ENCODE measurements around the gene PDE4D. TPM values are rescaled to one million over a fixed set of nuclear protein-coding genes. Genes with fewer than 3 reads are reported as not detected.

The PDE4D gene
- polyA plus RNA-seq, 1 donor (not counting 4 experiments of a cell fraction or from before 2014, with no cell fraction given), result 3.6 TPM

DNA sequence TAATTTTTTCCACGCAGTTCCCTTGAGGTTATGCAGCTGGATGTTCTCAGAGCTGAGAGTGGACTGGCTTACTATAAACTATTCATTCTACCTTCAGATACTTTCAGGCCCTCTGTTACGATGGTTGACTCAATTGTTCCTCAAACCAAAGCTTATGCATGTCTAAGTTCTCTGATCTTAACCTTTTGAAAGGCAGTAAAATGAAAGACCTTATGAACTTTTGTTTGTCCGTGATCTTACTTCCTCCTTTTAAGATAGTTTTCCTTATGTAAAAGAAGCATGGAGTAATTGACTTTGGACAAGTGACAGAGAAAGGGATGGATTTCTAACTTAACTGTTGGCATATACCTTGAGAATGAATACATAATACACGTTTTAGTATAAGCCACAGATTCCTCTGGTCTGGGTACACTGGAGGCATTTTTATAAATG lies 575.7 kb downstream of the PDE4D start:
- Histone ChIP-seq H3K79me2 (ENCODE audit: control insufficient read depth, insufficient read depth, low read length) (no peaks in the 10 kb centered on the region), H2AFZ (ENCODE audit: control insufficient read depth, low read length) (peak overlapping the region; percentile 3), H3K27ac (ENCODE audit: control insufficient read depth, insufficient read depth, low read length) (no peak overlapping the region), H3K27me3 (ENCODE audit: control insufficient read depth, extremely low read depth, insufficient read depth, low read length) (no peaks in the 10 kb centered on the region), H3K4me2 (ENCODE audit: control insufficient read depth, extremely low read depth, insufficient read depth, low read depth, low read length) (peak overlapping the region; percentile 52), H3K4me1 (ENCODE audit: control insufficient read depth, extremely low read depth, insufficient read depth, low read length) (peaks cover 8% of the 10 kb centered on the region), H4K20me1 (ENCODE audit: control insufficient read depth, extremely low read depth, insufficient read depth, low read length) (no peaks in the 10 kb centered on the region), H3K36me3 (ENCODE audit: control insufficient read depth in 2 of 2, extremely low read depth in 1 of 2, insufficient read depth in 2 of 2, low read length in 2 of 2) (no peaks in the 10 kb centered on the region), H3K9ac (ENCODE audit: control insufficient read depth, extremely low read depth, insufficient read depth, low read length) (no peak overlapping the region), H3K4me3 (ENCODE audit: control insufficient read depth in 2 of 3, extremely low read depth in 1 of 3, insufficient read depth in 2 of 3, low read depth in 1 of 3, low read length in 3 of 3) (no peak overlapping the region), H3K9me1 (ENCODE audit: control insufficient read depth, extremely low read depth, insufficient read depth, low read length) (no peaks in the 10 kb centered on the region), H3K9me3 (ENCODE audit: control insufficient read depth, low read depth, low read length) (no peaks in the 10 kb centered on the region)
- dilution Hi-C loops (cut with MboI; ENCODE audit: extremely low pct_ligation_motif_present, low sequenced_read_pairs), result no loop called here
- DNase-seq (ENCODE audit: low read depth, low spot score) (no peak), FAIRE-seq (peak; percentile 64)
- TF ChIP-seq CTCF (optimal IDR thresholded peaks at IDR 0.05 in 1 of 3, IDR thresholded peaks at IDR 0.05 in 1 of 3, conservative IDR thresholded peaks at IDR 0.05 in 1 of 3; ENCODE audit: extremely low read depth in 1 of 3, insufficient read depth in 2 of 3, low read length in 3 of 3) (no peak), EZH2 (IDR thresholded peaks at IDR 0.05; ENCODE audit: low read length) (no peak)

DNA sequence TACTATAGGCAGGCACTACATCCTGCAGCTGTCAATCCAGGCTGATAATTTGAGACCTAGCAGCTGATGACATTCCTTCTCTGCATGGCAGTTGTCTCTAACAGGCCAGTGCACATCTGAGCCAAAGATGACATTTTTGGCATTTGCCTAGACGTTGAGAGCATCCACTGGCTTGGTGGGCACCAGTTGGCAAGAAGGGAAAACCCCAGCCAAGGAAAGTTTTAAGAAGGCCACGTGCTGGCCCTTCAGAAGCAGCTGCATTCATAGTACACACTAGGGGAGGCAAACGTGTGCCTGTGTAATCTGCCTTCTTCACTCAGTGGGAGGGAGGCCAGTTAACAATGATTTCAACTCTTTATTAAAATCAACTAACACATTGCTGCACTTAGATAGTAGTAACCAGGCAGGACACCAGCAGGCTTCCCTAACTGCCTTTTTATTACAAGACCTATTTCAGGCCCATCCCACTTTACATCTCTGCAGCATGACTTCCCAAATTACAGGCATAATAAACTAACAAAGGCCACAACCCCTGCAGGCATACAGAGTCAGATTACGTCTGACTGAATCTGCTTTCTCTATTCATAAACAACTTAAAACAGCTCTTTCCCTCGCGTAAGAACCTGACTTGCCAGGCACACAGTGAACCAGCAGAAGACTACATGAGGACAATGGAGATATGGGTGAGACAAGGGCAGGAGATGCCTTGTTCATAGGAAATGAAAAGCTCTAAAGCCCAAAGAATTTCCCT lies 576.3 kb downstream of the PDE4D start:
- TF ChIP-seq CTCF (optimal IDR thresholded peaks at IDR 0.05 in 1 of 3, IDR thresholded peaks at IDR 0.05 in 1 of 3, conservative IDR thresholded peaks at IDR 0.05 in 1 of 3; ENCODE audit: extremely low read depth in 1 of 3, insufficient read depth in 2 of 3, low read length in 3 of 3) (no peak), EZH2 (IDR thresholded peaks at IDR 0.05; ENCODE audit: low read length) (no peak)
- no peaks in the 10 kb centered on the region for H3K9me1 ChIP-seq (ENCODE audit: control insufficient read depth, extremely low read depth, insufficient read depth, low read length)
- H3K4me1 ChIP-seq (ENCODE audit: control insufficient read depth, extremely low read depth, insufficient read depth, low read length), result peaks cover 8% of the 10 kb centered on the region
- FAIRE-seq, result peak; percentile 46
- H3K9ac ChIP-seq (ENCODE audit: control insufficient read depth, extremely low read depth, insufficient read depth, low read length), result no peak overlapping the region
- no peaks in the 10 kb centered on the region for H3K79me2 ChIP-seq (ENCODE audit: control insufficient read depth, insufficient read depth, low read length)
- H3K4me3 ChIP-seq (ENCODE audit: control insufficient read depth in 2 of 3, extremely low read depth in 1 of 3, insufficient read depth in 2 of 3, low read depth in 1 of 3, low read length in 3 of 3), result no peak overlapping the region
- no peaks in the 10 kb centered on the region for H3K36me3 ChIP-seq (ENCODE audit: control insufficient read depth in 2 of 2, extremely low read depth in 1 of 2, insufficient read depth in 2 of 2, low read length in 2 of 2)
- peak overlapping the region; percentile 52 for H3K4me2 ChIP-seq (ENCODE audit: control insufficient read depth, extremely low read depth, insufficient read depth, low read depth, low read length)
- H3K27me3 ChIP-seq (ENCODE audit: control insufficient read depth, extremely low read depth, insufficient read depth, low read length), result no peaks in the 10 kb centered on the region
- dilution Hi-C loops (cut with MboI; ENCODE audit: extremely low pct_ligation_motif_present, low sequenced_read_pairs), result no loop called here
- H2AFZ ChIP-seq (ENCODE audit: control insufficient read depth, low read length), result peak overlapping the region; percentile 3
- no peak for DNase-seq (ENCODE audit: low read depth, low spot score)
- H3K9me3 ChIP-seq (ENCODE audit: control insufficient read depth, low read depth, low read length), result no peaks in the 10 kb centered on the region
- H3K27ac ChIP-seq (ENCODE audit: control insufficient read depth, insufficient read depth, low read length), result no peak overlapping the region
- H4K20me1 ChIP-seq (ENCODE audit: control insufficient read depth, extremely low read depth, insufficient read depth, low read length), result no peaks in the 10 kb centered on the region
